GM19035 (cell line): ENCODE data around the gene PRSS21.

ENCODE experiments used
- ATAC-seq: cut with Tn5 transposase; IDR thresholded peaks from one replicate; pipeline ENCODE4 v1.9.1; 2021; ENCODE audit not compliant: unreplicated experiment

PRSS21 gene

DNA sequence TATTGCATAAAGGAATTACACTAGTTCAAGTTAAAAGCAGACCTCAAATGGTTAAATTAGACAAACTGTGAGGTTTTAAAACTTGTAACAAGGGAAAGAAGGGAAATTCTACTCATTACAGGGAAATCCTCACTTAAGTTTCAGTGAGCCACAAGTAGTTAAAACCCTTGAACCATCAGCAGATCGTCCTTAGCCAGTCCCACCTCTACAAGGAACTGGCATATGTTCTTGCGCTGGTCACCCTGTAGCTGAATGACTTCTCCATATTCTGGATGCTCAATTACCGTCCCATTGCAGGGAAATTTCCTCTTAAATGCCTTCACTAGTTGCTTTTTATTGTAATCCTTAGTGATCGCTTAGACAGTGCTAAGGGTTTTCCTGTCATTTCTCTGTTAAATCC lies 5.5 kb downstream of the PRSS21 start:
- no peak for ATAC-seq

DNA sequence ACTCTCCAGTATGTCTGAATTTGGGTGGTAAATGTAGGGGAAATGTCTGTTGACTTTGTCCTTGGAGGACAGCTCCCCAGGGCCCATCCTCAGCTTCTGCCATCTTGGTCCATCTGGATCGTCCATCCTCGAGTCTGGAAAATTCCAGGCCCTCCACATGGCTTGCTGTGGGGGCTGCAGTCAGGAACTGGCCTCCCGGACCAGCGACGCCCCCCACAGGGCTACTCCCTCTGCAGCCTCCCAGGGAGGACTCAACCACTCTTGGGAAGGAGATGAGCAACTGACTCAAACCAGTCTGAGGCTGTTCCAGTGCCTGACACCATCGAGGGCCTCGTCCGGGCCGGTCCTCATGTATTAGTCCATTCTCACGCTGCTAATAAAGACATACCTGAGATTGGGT lies 7.6 kb downstream of the PRSS21 start:
- no peak for ATAC-seq

GRCh38 chr16:2825049-2825742 lies 8.2 kb downstream of the PRSS21 start:
- ATAC-seq = no peak

GRCh38 chr16:2825906-2826305 lies 8.9 kb downstream of the PRSS21 start:
- no peak for ATAC-seq

- no peak for ATAC-seq
Measured at GRCh38 chr16:2826591-2827373, 9.7 kb downstream of the PRSS21 start.

DNA sequence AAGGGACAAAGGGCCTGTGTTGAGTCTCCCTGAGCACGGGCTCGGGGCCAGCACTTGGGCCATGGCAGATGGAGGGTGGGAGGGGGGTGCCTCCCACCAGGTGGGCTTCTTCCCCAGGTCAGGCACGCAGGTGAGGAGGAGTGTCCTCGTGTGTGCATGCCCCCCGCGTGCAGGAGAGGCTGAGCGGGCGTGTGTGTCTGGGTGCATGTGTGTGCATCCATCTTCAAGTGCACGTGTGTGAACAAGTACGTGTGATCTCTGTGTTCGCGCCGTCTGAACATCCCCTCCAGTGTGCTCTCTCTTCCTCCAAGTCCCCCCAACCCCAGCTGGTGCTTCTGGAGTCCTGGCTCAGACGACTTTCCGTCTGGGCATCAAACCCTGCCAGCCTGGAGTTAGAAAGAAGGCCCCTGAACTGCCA lies 10.3 kb downstream of the PRSS21 start:
- ATAC-seq = no peak

DNA sequence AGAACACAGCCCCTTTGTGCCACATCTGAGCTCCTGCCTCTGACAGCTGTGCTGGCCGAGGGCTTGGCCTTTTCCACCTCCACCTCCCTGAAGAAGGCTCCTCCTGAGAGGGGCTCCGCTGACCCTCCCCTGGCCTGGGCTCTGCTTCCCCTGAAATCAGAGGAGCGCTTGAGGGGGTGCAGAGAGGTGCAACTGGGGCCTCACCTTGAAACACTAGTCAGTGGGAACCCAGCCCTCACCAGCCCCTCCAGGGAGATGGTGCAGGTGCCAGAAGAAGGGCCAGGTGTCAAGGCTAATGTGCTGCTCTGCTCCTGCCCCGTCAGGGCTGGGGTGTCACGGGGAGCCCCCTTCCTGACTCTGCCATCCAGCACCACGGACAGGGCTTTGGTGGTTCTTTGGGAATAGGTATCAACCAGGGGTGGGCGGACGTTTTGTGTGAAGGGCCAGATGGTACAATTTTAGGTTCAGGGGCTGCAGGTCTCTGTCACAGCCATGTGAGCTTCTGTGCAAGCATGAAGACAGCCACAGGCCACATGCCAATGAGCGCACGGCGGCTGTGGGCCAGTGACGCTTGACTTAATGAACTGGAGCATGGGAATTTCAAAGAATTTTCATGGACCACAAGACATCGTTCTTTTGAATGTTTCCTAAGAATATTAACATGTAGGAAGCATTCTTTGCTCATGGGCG lies 10.9 kb downstream of the PRSS21 start:
- ATAC-seq = no peak

GRCh38 chr16:2828521-2828840 lies 11.4 kb downstream of the PRSS21 start:
- no peak for ATAC-seq

GRCh38 chr16:2828876-2829430 lies 11.9 kb downstream of the PRSS21 start:
- ATAC-seq = no peak

DNA sequence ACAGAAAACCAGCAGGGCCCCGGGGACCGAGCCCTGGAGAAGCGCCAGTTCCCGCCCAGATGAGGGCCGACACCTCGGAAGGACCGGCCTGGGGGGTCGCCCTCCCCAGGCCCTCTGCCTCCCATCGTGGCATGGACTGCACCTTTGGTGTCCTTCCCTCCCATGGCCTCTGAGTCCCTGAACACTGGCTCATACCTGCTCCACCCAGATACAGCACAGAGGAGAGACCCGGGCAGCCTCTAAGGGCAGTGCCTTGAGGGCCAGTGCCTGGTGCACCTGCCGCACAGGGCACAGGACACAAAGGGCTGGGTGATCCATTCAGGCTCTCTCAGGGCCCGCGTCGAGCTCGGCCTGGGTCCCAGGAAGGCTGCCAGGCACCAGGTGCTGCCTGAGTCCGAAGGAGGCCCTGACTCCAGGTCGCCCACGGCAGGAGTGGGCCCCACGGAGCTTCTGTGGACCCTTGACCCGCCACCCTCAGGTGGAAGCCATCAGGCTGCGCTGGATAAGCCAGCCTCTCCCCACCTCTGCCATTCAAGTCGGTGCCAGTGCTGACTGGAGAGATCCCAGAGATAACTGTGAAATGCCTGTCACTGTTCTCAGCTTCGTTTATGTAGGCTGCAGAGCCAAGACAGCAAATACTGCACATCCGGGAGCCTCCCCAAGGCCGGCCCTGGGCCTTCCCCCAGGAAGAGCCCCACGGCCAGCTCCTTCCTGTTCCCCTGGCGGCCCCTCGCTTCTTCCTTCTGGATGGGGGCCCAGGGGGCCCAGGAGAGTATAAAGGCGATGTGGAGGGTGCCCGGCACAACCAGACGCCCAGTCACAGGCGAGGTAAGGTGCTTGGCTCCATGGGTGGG lies 12.7 kb downstream of the PRSS21 start, which contains the start of gene ZG16B:
Gene ZG16B (plus strand): TSS at position 803 of the 854 bp plus-strand sequence. CDS start 139 bp downstream, outside the sequence.
- no peak for ATAC-seq

DNA sequence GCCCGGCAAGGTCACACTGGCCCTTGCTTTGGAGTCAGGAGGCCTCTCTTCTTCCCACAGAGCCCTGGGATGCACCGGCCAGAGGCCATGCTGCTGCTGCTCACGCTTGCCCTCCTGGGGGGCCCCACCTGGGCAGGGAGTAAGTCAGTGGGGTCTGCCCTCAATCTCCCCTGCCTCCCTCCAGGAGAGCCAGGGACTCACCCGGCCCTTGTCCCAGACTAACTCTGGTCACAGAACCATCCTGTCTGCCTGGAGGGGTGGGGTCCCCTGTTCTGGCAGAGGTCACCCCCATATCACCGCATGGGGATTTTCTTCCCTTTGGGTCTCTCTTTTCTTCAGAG lies 13.3 kb downstream of the PRSS21 start:
- no peak for ATAC-seq

- ATAC-seq = no peak
Measured at GRCh38 chr16:2831203-2831602, 14.2 kb downstream of the PRSS21 start.

GRCh38 chr16:2833776-2834175 lies 16.7 kb downstream of the PRSS21 start:
- ATAC-seq = no peak

DNA sequence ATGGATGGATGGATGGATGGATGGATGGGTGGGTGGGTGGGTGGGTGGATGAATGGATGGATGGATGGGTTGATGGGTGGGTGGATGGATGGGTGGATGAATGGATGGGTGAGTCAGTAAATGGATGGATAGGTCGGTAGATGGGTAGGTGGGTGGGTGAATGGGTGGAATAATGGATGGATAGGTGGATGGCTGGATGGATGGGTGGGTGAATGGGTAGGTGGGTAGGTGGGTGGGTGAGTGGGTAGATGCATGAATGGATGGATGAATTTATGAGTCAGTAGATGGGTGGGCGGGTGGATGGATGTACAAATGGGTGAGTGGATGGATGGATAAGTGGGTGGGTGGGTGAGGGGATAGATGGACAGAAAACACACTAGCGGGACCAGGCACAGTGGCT lies 17.9 kb downstream of the PRSS21 start:
- no peak for ATAC-seq

DNA sequence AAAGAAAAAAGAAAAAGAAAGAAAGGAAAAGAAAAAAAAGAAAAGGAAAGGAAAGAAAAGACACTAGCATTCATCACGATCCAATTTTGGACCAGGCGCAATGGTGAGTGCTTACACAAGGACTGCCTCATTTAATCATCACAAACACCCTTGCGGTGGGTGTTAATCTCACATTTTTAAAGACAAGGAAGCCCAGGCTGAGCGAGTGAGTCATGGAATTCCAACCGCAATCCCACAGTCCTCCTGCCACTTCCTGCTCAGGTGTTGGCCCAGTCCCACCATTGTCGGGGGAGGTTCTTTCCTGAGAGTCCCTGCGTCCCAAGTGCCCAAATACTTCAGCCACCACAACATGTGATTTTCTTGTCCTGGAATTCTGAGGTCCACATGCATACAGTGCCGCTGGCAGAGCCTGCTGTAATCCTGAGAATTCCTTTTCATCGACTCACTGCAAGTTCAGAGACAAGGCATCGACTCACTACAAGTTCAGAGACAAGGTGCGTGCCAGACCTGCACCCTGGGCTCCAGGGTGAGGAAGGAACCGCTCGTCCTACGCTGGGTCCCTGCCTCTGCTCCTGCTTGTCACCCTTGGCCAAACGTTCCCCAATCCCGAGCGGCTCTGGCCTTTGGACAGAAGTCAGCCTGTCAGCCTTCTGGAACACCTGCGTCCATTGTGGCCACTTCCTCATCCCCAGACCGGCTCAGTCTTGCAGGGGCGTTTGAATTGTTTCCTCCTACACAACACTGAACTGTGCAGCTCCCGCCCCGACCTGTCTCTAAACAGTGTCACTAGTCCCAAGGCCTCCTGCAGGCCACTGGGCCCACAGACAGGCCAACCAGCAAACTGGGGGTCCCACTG lies 18.8 kb downstream of the PRSS21 start:
- ATAC-seq = no peak

- ATAC-seq = no peak
Measured at GRCh38 chr16:2836646-2837508, 19.8 kb downstream of the PRSS21 start.

DNA sequence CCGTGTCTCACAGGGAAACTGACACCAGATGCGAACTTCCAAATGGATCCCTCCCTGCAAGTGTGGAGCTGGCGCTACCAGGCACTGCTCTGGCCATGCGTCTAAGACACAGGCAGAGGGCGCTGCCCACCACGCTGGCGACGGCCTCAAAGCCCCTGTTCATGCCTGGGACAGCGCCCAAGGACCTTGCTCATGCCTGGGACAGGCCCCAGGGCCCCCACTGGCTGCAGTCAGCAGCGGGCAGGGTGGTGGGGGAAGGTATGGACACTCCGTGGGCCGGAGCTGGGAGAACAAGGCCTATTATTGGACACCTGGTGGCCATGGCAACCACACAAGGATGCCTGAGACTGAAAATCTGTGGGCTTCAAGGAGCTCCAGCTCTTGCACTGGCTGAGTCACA lies 21.9 kb downstream of the PRSS21 start:
- ATAC-seq = no peak

- no peak for ATAC-seq
Measured at GRCh38 chr16:2839650-2840450, 22.8 kb downstream of the PRSS21 start.
